ENCODE data around the gene EXOSC7. TPM values are rescaled to one million over a fixed set of nuclear protein-coding genes. Genes with fewer than 3 reads are reported as not detected.
"Not testable (repeated sequence)": the region's sequence is repeated elsewhere in the genome, so short reads cannot be mapped to it uniquely, and the experiment has no call there.

EXOSC7 gene
- total RNA-seq, 1 donor from 2014 or later: 24.2 TPM

DNA sequence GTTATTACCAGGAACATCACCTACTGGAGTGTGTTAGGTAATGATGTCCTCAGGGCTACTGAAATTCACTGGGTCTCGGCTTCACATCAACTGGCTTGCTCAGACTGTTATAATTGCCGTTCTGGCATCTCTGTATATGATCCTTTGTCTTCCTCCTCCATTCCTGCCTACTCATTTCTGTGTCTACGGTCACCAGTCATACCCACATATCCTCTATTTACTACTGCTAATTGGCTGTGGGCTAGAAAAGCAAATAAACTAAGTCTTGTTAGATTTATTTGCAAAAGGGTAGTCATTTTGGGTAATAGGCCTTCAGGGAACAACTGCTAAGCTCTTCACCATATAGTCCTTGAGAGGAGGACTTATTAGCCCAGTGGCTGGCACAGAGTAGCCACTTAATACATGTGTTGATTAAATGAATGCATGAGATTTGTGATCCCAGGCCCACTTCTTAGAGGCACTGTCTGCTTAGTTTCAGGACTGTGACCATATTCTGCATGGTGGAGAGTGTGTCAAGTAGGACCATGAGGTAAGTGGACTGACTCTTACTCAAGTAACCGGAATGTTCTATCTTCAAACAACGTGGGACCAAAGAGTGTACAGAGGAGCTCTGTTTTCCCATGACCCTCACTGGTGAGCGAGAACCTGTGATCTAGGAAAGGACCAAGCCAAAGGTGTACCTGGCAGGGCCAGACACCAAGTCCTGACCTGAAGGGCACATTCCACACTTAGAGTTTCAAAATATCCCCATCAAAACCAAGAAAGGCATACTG lies 13.2 kb upstream of the EXOSC7 start:
- DNase-seq: no peak

DNA sequence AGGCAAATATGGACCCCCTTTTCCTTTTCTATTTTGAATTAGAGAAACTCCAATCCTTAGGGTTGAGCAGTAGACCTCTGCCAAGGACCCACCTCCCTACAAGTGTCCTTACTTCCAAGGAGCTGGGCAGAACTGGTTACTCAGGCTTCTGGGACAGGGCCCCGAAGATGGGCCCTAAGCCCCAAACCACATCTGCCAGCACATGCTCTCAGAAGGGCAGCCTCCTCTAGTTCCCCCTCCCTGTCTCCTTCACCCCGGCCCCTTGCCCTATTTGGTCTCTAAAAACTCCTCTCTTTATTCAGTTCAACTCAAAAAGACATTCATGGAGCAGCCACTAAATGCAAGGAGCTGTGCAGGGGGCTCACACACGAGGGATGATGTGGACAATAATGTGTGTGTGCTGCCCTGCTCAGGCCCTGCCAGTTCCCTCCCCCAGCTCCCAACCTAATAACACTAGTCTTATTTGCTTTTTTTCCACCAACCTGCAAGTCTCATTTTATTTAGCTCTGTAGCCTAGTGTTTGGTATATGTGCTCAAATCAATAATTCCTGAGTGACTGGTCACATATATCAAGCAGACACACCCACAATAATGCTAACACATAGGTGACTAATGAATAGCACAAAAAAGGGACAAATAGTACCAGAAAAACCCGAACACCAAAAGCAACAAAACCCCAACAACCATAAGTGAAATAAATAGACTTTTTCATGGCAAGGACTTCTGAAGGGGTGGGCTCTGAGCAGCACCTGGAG lies 12.3 kb upstream of the EXOSC7 start:
- DNase-seq: no peak

DNA sequence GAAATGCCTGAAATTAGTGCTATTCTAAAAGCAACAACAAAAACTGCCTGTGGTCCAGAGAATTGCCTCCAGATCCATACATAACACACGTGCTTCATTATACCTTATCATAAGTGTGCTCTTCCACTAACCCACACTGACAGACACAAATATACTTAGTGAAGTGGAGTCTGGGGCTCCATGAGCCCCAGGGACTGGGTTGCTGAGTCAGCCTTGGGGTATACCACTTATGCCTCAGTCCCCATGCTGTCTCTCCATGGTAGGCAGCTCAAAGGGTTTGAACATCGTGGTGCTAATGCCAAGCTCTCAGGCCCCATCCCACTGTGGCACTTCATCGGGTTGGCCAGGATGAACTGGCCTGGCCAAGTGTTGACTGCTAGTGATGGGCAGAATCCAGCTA lies 10.9 kb upstream of the EXOSC7 start:
- no peak for DNase-seq

DNA sequence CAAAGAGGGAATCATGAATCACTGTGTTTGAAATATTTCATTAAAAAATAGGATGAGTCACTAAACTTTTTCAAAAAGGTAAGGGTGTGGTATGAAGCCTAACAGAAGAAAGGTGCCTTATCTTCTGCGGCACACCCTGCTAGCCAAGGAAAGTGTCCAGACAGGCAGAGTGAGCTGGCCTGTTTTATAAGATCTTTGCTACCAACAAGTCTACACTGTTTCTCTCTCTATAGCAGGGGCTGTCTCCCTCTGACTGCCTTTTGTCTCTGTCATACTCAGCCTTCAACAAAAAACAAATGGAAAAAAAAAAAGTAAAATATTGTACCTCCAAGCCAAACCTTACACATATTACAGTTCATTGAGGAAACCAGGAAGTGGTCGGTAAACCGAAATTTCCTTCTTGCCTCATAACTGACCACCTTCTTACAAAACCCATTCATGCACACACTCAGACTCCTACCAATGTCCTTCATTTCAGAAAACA lies 9.2 kb upstream of the EXOSC7 start:
- no peak for DNase-seq

DNA sequence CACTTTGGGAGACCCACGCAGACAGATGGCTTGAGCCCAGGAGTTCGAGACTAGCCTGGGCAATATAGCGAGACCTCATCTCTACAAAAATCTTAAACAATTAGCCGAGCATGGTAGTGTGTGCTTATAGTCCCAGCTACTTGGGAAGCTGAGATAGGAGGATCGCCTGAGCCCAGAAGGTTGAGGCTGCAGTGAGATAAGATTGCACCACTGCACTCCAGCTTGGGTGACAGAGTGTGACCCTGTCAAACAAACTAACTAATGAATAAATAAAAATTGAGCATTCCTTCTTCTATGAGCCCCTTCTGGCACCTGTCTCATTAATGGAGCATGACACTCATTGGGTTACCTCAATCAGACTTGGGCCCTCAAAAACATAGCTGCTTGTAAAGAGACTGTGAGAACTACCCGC lies 7.6 kb upstream of the EXOSC7 start:
- DNase-seq: no peak

DNA sequence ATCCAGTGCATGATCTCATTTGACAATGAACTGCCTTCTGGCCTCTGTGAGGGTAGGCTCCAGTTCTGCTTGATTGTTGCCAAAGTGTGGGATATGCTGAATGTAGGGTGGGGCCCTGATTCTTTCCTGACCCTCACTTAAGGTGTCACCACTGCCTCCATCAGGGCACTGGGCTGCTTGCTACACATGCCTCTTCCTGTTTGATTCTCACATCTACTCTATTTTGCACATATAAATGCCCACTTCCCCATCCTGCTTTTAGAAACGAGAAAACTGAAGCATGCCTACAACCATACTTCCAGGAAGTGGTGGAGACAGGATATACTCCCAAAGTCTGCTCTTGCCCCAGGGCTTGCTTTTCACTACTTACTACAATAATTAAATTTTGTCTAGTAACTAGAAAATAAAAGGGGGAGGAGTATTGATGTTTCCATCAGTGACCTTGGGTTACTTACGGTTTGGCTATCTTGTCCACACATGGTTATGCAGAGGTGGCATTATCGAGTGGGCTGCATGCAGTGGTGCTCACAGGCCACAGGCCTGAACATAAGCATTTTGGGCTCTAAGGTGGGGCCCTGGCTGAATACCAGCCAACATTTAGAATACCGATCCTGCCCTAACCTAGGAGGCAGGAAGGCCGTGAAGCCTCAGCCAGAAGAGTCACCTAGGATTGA lies 6.8 kb upstream of the EXOSC7 start:
- DNase-seq: no peak

DNA sequence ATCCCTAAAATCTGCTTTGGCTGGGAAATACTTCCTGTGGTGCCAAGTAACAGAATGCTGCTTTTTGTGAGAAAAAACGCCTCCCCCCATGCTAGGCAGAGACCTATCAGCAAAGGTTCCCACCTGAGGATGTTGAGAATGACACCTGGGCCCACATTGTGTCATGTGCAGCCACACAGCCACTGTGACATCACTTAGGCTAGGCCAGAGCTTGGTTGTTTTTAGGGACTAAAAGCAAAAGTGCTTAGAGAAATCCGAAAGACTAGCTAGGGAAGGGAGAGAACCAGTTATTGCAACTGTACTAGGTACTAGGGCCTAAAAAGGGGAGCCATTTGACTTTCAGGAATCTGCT lies 6.2 kb upstream of the EXOSC7 start:
- no peak for DNase-seq

DNA sequence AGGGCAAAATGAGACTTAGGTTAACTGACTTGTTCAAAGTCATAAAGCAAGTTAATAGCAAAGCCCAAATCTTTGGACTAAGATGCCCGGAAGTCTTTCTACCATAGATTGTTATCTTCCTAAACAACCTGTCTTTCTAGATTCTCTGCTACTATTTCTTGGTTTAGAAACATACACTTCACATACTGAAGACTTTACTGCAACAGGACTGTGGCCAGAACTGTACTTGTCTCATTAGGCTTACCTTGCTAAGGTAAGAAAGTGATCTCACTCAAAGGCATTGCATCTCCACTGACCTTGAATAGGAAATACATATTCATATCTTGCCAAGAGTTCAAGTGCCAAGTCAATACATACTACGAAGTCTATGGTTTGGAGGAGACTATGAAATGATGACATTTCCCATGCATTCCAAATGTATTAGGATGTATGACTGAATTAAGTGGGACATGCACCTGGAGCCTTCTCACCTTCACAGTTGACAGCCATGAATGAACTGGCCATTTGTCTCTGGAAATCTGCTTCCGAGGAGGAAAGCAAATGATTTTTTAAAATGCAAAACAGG lies 5.0 kb upstream of the EXOSC7 start:
- no peak for DNase-seq

DNA sequence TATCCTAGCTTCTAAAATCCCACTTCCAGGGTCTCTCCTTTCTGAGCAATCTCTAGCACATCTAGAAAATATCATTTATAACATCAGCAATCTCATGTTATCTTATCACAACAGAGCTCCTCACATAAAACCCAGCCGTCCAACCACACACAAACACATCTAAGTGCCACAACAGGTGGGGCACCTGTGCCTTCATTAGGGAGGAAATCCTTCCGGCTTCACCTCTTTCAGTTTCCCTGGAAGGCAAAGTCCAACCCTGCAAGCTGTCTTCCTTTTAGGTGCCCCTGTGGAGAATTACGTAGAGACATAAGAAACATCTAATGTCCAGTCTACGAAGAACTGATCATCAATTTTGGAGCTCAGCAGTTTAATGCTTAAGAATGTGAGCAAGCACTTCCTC lies 1.6 kb upstream of the EXOSC7 start:
- DNase-seq: no peak

DNA sequence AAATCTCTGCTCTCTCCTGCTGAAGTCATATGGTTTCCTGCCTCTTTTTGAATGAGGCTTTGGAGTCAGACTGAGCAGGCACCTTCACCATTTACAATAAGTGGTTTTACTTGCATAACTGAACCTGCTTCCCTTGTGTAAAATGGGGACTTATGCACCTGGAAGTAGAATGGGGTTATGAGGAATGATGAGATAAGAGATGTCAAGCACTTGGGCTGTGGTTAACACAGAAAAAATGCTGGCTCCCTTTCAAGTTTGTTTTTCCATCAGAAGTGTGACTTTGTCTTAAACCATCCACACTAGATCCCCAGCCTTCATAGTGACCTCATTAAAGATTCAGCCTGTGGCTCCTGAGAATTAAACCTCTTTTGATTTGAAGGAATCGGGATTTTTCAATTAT lies 5.2 kb downstream of the EXOSC7 start:
- DNase-seq: no peak

DNA sequence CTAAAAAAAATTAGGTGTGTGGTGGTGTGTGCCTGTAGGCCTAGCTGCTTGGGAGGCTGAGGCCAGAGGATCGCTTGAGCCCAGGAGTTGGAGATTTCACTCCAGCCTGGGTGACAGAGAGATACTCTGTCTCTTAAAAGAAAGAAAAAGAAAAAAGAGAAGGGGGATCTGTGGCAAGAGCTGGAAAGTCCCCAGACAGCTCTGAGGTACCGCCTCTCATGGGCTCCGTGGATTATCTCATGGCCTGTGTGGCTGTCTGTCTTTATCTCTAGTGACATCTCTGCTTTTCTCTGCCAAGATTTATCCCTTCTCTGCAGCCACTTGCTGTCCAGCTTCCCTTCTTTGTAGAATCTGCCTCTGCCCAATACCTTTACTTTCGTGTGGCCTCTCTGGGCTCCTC lies 5.7 kb downstream of the EXOSC7 start:
- no peak for DNase-seq

DNA sequence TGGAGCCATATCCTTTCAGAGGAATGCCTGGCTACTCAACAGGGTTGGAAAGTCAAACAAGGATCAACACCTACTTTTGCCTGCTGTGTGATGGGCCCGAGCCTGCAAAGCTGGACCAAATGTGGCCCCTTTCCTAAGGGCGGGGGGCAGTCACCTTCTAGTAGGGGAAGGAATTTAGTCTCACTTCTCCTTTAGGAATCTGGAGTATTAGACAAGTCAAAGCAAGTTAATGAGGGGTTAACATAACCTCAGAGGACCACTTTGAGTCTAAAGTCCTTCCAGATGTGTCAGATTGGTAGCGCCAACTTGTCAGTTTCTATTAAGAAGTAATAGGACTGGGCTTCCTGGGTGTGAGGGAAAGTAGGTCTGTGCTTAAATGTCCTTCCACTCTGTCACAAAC lies 6.8 kb downstream of the EXOSC7 start:
- no peak for DNase-seq

DNA sequence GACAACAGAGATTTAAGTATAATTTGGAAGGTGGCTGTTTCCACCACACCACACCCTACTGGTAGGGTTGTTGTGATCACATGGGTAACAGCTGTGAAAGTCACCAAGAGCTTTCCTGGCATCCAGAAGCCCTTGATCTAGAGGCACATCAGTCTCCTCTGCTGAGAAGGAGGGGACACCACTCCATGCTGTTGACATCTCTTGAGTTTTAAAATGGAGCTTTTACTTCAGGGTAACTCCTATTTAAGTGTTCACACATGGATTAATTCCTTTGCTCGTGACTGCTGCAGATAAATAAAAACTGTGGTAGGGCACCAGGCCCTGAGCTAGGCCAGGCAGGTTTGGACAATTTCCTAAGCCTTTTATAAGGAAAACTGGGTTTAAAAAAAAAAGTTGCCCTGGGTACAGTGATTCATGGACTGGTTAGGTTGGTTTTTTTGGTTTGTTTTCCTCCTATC lies 7.5 kb downstream of the EXOSC7 start:
- DNase-seq: no peak

DNA sequence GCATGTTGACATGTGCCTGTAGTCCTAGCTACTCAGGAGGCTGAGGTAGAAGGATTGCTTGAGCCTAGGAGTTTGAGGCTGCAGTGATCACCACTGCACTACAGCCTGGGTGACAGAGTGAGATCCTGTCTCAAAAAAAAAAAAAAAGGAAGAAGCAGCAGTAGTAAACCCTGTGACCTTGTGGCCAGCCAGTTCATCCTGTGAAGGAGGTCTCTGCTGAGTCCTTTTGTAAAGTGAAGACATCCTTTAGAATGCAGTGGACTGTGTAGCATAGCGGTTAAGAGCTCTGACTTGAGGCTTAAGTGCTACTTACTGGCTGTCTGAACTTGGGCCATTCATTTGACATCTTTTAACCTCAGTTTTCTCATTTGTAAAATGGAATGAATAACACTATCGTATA lies 8.3 kb downstream of the EXOSC7 start:
- DNase-seq: no peak

DNA sequence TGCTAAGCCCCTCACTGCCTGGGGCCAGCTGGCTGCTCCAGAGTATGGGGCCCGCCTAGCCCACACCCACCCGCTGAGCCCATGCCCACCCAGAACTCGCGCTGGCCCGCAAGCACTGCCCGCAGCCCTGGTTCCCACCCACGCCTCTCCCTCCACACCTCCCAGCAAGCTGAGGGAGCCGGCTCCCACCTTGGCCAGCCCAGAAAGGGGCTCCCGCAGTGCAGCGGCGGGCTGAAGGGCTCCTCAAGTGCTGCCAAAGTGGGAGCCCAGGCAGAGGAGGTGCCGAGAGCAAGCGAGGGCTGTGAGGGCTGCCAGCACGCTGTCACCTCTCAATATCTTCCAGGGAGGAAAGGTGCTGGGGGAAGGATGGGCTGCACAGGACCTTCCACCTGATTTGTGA lies 10.3 kb downstream of the EXOSC7 start:
- DNase-seq: not testable (repeated sequence)

DNA sequence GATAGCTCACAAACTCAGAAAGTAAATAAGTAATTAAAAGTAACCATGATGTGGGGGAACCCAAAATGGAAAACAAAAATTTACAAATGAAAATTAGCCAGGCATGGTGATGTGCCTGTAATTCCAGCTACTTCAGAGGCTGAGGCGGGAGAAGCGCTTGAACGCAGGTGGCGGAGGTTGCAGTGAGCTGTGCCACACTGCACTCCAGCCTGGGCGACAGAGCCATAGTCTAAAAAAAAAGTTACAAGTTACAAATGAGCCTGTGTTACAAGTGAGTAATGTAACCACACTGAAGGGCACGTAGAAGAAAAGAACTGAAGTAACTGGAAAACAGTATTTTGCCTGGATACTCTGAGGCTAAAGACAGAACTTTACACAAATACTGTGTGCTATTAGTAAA lies 11.3 kb downstream of the EXOSC7 start:
- DNase-seq: no peak

DNA sequence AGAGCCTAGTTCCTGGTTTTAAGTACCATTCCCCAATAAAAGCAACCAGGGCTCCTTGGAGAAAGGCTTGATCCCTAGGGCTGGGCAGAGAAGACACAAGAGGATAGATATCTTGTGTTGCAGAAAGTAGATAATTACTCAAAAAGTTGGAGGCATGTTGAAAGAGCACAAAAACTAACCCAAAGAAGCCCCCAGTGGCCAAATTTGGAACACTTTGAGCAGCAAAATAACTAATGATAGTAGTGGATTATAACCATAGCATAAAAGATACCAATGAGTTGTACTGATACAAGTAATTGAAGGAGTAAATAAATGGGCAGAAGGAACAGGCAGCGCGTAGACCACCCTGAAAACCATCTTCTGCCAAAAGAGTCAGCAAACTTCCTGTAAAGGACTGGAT lies 12.0 kb downstream of the EXOSC7 start:
- DNase-seq: no peak

DNA sequence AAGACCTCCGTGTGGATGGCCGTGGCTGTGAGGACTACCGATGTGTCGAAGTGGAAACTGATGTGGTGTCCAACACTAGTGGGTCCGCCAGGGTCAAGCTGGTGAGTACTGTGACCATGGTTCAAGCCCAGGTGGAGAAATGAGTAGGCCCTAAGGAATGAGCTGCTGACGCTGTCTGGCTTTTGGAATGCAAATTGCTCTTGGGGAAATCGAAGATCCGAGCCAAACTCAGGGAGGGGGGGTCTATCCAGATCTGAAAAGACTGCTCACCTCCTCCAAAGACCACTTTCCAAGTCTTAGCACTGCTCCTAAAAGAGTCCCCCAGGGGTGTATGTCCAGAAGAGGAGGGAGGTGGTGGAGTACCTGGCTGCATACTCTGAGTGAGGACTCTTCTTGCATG lies 13.1 kb downstream of the EXOSC7 start:
- no peak for DNase-seq

DNA sequence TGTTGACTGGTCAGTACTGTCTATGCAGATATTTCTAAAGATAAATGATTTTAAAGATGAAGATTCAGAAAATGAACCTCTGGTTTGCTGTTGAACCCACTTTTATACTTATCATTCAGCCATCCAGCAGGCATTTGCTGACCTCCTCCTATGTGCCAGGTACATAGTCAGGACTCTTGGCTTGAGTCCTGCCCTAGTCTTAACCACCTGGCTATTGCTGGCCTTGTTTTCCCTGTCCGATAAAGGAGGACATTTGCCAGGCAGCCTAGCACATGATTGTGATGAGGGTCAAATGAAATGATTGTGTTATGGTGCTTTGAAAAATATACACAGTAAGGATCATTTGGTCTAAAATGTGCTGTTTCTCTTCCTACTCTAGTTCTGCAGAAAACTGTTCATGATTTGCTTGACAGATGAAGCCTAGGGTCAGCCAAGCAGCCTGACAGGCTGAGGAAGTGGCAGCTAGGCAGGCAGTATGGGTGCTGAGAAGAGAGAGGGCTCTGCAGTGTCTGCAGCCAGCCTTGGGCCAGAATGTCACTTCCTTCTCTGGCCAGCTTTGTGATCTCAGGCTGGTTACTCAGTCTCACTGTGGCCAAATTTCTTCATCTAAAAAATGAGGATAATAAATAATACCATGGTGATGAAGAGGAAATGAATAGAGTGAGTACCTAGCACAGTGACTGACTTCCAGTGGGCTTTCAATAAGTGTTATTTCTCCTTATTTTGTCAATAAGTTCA lies 13.8 kb downstream of the EXOSC7 start:
- DNase-seq: no peak

DNA sequence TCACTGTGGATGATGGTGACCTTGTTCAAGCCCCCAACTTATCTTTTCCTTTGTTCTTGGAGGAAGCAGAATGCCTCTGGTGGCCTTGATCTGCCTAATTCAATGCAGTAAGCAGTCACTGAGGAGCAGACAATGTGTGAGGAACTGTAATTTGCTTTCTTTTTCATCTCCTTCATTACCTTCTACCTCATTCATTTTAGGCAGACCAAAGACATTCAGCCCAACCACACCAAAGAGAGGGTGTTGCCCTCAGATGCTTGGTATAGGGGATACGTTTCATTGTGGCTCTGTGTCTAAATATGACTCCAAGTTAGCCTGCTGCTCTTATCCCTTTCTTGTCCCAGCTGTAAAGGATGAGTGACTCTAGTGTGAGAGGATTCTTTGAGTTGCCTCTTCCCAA lies 15.3 kb downstream of the EXOSC7 start:
- no peak for DNase-seq

DNA sequence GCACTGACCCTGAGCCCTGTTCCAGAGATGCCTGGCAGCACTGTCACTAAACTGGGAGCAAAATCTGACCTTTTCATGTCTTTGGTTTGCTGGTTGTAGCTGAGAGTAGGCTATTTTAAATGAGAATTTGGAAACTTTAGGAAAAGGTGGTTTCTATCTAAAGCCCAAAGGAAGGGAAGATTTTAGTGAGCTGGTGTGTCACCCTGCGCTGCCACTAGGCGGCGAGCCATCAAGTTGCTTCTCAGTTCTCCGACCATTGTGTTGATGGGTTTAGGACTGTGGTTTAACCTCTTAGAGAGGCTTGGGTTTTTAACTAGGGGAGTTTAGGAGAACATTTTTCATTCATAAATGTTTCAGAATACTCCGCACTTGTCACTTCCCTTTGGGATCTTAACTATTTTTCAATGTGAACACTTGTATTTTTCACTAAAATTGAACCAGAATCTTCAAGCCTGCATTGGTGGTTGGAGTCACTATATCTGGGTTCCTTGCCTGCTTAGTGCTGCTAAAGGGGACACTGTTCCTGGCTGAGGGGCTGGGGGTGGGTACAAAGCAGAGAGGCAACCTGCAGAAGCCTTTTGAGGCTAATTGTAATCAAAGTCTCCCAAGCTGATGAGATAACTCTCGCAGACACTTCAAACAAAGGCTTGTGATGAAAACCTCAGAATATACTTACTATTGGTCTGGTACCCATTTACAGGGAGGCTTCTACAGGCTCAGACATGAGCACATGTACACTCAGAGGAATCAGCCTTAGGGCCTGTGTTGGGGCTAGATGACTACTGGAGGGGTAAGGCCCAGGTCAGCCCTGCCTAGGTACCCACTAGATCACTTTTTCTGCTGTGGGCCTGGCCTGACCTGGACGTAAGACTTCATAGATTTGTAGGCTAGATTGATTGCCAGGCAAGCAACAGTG lies 16.8 kb downstream of the EXOSC7 start:
- DNase-seq: no peak

All from occipital lobe (tissue), 2 donors.